ENCODE results near the gene MED13L.

MED13L gene

GRCh38 chr12:116099652-116100432 is 177.7 kb downstream of the MED13L start:
- no peak for TF ChIP-seq GLIS3 (CRISPR knock-in tag; IDR thresholded peaks at IDR 0.05)
- no peak for TF ChIP-seq TCF4 (CRISPR knock-in tag; IDR thresholded peaks at IDR 0.05; ENCODE audit: borderline replicate concordance)
- no peak for TF ChIP-seq CSDC2 (CRISPR knock-in tag; IDR thresholded peaks at IDR 0.05)
- TF ChIP-seq TSHZ2 (CRISPR knock-in tag; IDR thresholded peaks at IDR 0.05), result no peak
- ATAC-seq, result no peak

GRCh38 chr12:116096874-116097273 is 180.6 kb downstream of the MED13L start:
- TF ChIP-seq ARNTL (CRISPR knock-in tag; IDR thresholded peaks at IDR 0.05; ENCODE audit: borderline replicate concordance, low read depth) (no peak), ZC3H10 (CRISPR knock-in tag; IDR thresholded peaks at IDR 0.05) (no peak), BACH2 (CRISPR knock-in tag; IDR thresholded peaks at IDR 0.05; ENCODE audit: borderline replicate concordance) (no peak), SNAI2 (CRISPR knock-in tag; IDR thresholded peaks at IDR 0.05) (no peak)
- no peak for ATAC-seq

GRCh38 chr12:116094475-116094874 is 183.0 kb downstream of the MED13L start:
- ATAC-seq, result no peak
- TF ChIP-seq CREB5 (CRISPR knock-in tag; IDR thresholded peaks at IDR 0.05; ENCODE audit: low read depth), result no peak

GRCh38 chr12:116093915-116094314 is 183.6 kb downstream of the MED13L start:
- TF ChIP-seq ZFP30 (CRISPR knock-in tag; IDR thresholded peaks at IDR 0.05) (no peak), PATZ1 (CRISPR knock-in tag; IDR thresholded peaks at IDR 0.05; ENCODE audit: borderline replicate concordance) (no peak), ZFP3 (CRISPR knock-in tag; IDR thresholded peaks at IDR 0.05) (no peak), ESRRG (CRISPR knock-in tag; IDR thresholded peaks at IDR 0.05) (no peak)
- ATAC-seq, result no peak

- TF ChIP-seq CREB5 (CRISPR knock-in tag; IDR thresholded peaks at IDR 0.05; ENCODE audit: low read depth), result no peak
- no peak for TF ChIP-seq ZFP3 (CRISPR knock-in tag; IDR thresholded peaks at IDR 0.05)
- no peak for TF ChIP-seq TOX (CRISPR knock-in tag; IDR thresholded peaks at IDR 0.05; ENCODE audit: borderline replicate concordance)
- no peak for TF ChIP-seq GLIS3 (CRISPR knock-in tag; IDR thresholded peaks at IDR 0.05)
- TF ChIP-seq ZNF565 (CRISPR knock-in tag; conservative IDR thresholded peaks at IDR 0.05; ENCODE audit: low read depth), result no peak
- no peak for TF ChIP-seq TSHZ2 (CRISPR knock-in tag; IDR thresholded peaks at IDR 0.05)
- TF ChIP-seq ESRRG (CRISPR knock-in tag; IDR thresholded peaks at IDR 0.05), result no peak
- no peak for TF ChIP-seq PATZ1 (CRISPR knock-in tag; IDR thresholded peaks at IDR 0.05; ENCODE audit: borderline replicate concordance)
- TF ChIP-seq ARNTL (CRISPR knock-in tag; IDR thresholded peaks at IDR 0.05; ENCODE audit: borderline replicate concordance, low read depth), result no peak
- TF ChIP-seq CSRNP3 (CRISPR knock-in tag; IDR thresholded peaks at IDR 0.05), result no peak
- no peak for ATAC-seq
These were observed 184.7 kb downstream of the MED13L start for GRCh38 chr12:116092776-116093175.
